ENCODE measurements around the gene GIMAP2.

DNA sequence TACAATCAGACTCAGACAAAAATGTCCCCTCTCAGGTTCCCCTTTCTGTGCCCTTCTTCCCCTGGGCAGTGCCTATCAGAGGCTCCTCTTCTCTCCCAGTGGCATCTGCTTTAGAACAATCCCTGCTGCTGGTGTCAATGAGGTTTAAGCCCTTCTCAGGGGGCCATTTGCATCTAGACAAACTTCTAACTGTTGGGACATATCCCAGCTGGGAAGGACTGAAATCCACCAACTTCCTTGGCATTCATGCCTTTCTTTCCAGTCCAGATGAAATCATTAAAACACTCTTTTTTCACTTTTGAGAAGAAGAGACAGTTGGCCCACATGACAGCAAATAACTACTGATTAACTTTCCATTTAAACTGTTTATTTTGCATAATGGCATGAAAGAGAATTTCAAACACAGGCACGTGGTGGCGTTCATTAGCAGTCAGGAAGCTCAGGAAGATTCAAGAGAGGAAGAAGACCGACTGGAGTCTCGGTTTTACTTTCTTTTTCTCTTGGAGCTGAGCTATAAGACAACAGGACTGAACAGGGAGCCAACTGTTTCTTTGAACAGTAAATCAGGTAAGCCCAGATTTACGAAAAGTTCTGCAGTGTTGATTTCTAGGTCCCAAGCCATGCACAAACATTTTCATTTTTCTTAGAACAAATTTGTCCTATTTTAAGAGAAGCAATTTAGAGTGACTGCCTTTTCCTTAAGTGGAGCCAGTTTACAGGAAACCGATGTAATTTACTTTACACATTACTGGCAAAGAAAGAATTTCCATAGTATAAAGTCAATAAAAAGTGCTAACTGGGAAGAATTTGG is at the start of gene GIMAP2:
- TF ChIP-seq POLR2A (IDR thresholded peaks at IDR 0.05) (no peak), CTCF (IDR thresholded peaks at IDR 0.05) (no peak)
